Testis (tissue), 3 donors: ENCODE data around the gene ITGA5. TPM values are rescaled to one million over a fixed set of nuclear protein-coding genes. Genes with fewer than 3 reads are reported as not detected.

Source experiments
- DNase-seq: peaks from one replicate; pipeline ENCODE4 v3.0.0-alpha.2; 2019
- H3K27ac ChIP-seq, 2 donors: fragments of 200-600 bp; sonication (generic); one replicate each; pipeline ENCODE4 v1.5.1; 2019
- H3K27me3 ChIP-seq: fragments of 200-600 bp; sonication (generic); one replicate; pipeline ENCODE4 v1.5.1; 2019
- H3K36me3 ChIP-seq: fragments of 200-600 bp; sonication (generic); one replicate; pipeline ENCODE4 v1.5.1; 2017; ENCODE audit warnings: low read depth; ENCODE audit errors: missing control alignments
- H3K4me1 ChIP-seq: fragments of 200-600 bp; sonication (generic); one replicate; pipeline ENCODE4 v1.5.1; 2019
- H3K4me3 ChIP-seq, 2 donors: fragments of 200-600 bp; sonication (generic); one replicate each; pipeline ENCODE4 v1.5.1; 2017 to 2019
- H3K9me3 ChIP-seq: fragments of 200-600 bp; sonication (generic); one replicate; pipeline ENCODE4 v1.5.1; 2017
- POLR2A ChIP-seq: fragments of 450-650 bp; IDR thresholded peaks from one replicate; pipeline ENCODE4 v1.6.1; 2017; ENCODE audit warnings: antibody characterized with exemption, mild to moderate bottlenecking, moderate library complexity
- WGBS, 2 donors: methylation state at CpG; one replicate each; pipeline ENCODE4 v1.1.5; 2018; 5-methylcytosine and 5-hydroxymethylcytosine counted together
- intact Hi-C: fragments of 100-400 bp; cut with DNase I; formaldehyde crosslinking; loops from one replicate; pipeline ENCODE4 v1.15.1; 2023; ENCODE audit warnings: low total_unique reads
- polyA plus RNA-seq: library from polyadenylated mRNA; stranded (reverse); fragments of 350-450 nt; fragmentation: Illumina TruSeq; extraction: RNeasy Lipid Tissue Mini Kit (QIAGEN cat#74804); gene quantifications from one replicate; pipeline ENCODE4 v1.2.3, GENCODE V29; 2014; ENCODE audit warnings: low read depth, low replicate concordance; ENCODE audit not compliant: insufficient read depth
- total RNA-seq, 2 donors: library from RNA; depleted of rRNA; stranded (reverse); fragments of >200 nt; gene quantifications; one replicate each; pipeline ENCODE4 v1.2.3, GENCODE V29; 2016
- TF ChIP-seq, protein P1 (sequence below), 3 experiments: fragments of 450-650 bp in 2 of 3; fragments of 200-600 bp in 1 of 3; sonication (generic) in 1 of 3; IDR thresholded peaks; one replicate each; pipeline ENCODE4 v1.5.1; 2016 to 2019; ENCODE audit warnings: antibody characterized with exemption in 3 of 3, mild to moderate bottlenecking in 2 of 3, moderate library complexity in 1 of 3

Gene ITGA5
- total and polyA plus RNA-seq, 3 donors from 2014 or later = 9.0 to 16.3 (median 10.7) TPM

- Histone ChIP-seq H3K27me3 (no peaks in the 10 kb centered on the region), H3K4me1 (peaks cover 12% of the 10 kb centered on the region), H3K27ac (no peak overlapping the region), H3K36me3 (no peaks in the 10 kb centered on the region), H3K4me3 (no peak overlapping the region), H3K9me3 (no peaks in the 10 kb centered on the region)
- WGBS, 2 donors = 96 to 97% methylated on average over 3 of the region's 3 CpGs
- DNase-seq = no peak
- intact Hi-C loops = no loop called here
- TF ChIP-seq POLR2A = no peak
- TF ChIP-seq, protein P1, sequence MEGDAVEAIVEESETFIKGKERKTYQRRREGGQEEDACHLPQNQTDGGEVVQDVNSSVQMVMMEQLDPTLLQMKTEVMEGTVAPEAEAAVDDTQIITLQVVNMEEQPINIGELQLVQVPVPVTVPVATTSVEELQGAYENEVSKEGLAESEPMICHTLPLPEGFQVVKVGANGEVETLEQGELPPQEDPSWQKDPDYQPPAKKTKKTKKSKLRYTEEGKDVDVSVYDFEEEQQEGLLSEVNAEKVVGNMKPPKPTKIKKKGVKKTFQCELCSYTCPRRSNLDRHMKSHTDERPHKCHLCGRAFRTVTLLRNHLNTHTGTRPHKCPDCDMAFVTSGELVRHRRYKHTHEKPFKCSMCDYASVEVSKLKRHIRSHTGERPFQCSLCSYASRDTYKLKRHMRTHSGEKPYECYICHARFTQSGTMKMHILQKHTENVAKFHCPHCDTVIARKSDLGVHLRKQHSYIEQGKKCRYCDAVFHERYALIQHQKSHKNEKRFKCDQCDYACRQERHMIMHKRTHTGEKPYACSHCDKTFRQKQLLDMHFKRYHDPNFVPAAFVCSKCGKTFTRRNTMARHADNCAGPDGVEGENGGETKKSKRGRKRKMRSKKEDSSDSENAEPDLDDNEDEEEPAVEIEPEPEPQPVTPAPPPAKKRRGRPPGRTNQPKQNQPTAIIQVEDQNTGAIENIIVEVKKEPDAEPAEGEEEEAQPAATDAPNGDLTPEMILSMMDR (IDR thresholded peaks at IDR 0.05) = no peak
Observed at GRCh38 chr12:54386403-54387113, 32.5 kb downstream of the ITGA5 start.

DNA sequence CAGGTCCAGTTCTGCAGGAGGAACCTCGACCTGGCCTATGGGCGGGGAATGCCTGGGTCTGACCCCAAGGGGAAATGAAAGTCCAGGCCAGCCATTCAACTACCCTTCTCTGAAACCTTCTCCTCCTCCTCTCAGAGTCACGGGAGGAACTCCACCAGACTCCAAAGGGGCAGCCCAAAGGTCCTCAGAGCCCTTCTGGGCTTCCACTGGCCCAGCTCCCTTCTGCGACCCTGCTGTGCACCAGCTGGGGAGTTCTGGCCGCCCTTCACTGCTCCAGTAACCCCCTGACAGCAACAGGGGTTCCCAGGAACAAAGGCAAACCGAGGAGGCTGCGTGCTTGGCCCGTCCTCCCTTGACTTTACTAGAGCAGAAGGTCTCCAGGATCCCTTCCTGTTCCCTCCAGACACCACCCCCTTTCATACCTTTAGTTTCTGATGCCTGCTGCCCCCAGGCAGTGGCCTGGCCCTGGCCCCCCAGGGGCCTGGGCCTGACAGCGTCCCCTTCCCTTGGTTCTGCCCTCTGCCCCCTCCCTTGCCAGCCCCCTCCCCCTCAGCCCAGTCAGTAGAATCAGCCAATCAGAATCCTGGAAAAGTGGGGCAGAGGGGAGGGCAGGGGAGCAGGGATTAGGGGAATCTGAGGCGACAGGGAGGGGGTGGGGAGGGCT is 33.7 kb downstream of the ITGA5 start:
- intact Hi-C loops = no loop called here
- Histone ChIP-seq H3K4me1 (peaks cover 9% of the 10 kb centered on the region), H3K4me3 (no peak overlapping the region), H3K36me3 (no peaks in the 10 kb centered on the region), H3K9me3 (no peaks in the 10 kb centered on the region), H3K27me3 (no peaks in the 10 kb centered on the region), H3K27ac (peak overlapping the region in 1 of 2 donors; percentile 47)
- TF ChIP-seq POLR2A = no peak
- TF ChIP-seq, protein P1 (IDR thresholded peaks at IDR 0.05) = no peak
- no peak for DNase-seq
- 55 to 57% methylated on average over 10 of the region's 10 CpGs for WGBS, 2 donors

- Histone ChIP-seq H3K27ac (peak within 1 kb of the TSS in 1 of 2 donors; percentile 47), H3K36me3 (no peaks in the 10 kb centered on the region), H3K27me3 (no peaks in the 10 kb centered on the region), H3K9me3 (no peaks in the 10 kb centered on the region), H3K4me3 (no peak within 1 kb of the TSS), H3K4me1 (peaks cover 9% of the 10 kb centered on the region)
- WGBS, 2 donors = 87 to 91% methylated on average over 1 of the region's 1 CpG
- no peak for DNase-seq
- no peak for TF ChIP-seq POLR2A
- TF ChIP-seq, protein P1 (IDR thresholded peaks at IDR 0.05) = no peak
- intact Hi-C loops = no loop called here
Observed at GRCh38 chr12:54384591-54385041, 34.5 kb downstream of the ITGA5 start, which contains the start of gene ZNF385A. Gene ZNF385A (minus strand): TSS chr12:54384733. CDS start chr12:54384514, 219 bp downstream.

DNA sequence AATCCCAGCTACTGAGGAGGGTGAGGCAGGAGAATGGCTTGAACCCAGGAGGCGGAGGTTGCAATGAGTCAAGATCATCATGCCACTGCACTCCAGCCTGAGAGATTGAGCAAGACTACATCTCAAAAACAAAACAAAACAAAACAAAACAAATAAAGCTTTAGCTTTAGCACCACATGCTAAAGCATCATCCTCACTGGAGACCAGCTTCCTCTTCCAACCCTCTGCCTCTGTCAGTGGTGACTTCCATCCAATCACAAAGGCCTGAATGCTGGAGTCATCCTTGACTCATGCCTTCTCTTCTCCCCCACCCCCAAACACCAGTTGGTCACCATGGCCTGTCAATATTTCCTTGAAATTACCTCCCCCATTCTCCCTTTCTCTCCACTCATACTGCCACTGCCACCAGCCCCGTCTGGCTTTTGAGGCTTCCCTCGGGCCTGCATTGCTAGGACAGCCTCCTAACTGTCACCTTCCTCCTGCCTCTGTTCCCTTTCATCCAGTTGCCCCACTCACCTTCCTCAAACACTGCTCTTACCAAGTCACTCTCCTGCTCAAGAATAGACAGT is 35.9 kb downstream of the ITGA5 start:
- no peak overlapping the region for H3K4me3 ChIP-seq
- no peaks in the 10 kb centered on the region for H3K36me3 ChIP-seq
- H3K9me3 ChIP-seq = no peaks in the 10 kb centered on the region
- H3K4me1 ChIP-seq = peaks cover 16% of the 10 kb centered on the region
- H3K27me3 ChIP-seq = no peaks in the 10 kb centered on the region
- no peak overlapping the region for H3K27ac ChIP-seq
- WGBS, 2 donors = 87 to 94% methylated on average over 3 of the region's 3 CpGs
- intact Hi-C loops = no loop called here
- no peak for TF ChIP-seq POLR2A
- TF ChIP-seq, protein P1 (IDR thresholded peaks at IDR 0.05) = no peak
- no peak for DNase-seq
